IPS DF 19.7 (cell line): ENCODE data around the gene LRRK1.

Experiments used
- DNase-seq: peaks from one replicate; pipeline ENCODE4 v3.0.0-alpha.2; 2013; ENCODE audit warnings: low read depth, low spot score

The LRRK1 gene, protein sequence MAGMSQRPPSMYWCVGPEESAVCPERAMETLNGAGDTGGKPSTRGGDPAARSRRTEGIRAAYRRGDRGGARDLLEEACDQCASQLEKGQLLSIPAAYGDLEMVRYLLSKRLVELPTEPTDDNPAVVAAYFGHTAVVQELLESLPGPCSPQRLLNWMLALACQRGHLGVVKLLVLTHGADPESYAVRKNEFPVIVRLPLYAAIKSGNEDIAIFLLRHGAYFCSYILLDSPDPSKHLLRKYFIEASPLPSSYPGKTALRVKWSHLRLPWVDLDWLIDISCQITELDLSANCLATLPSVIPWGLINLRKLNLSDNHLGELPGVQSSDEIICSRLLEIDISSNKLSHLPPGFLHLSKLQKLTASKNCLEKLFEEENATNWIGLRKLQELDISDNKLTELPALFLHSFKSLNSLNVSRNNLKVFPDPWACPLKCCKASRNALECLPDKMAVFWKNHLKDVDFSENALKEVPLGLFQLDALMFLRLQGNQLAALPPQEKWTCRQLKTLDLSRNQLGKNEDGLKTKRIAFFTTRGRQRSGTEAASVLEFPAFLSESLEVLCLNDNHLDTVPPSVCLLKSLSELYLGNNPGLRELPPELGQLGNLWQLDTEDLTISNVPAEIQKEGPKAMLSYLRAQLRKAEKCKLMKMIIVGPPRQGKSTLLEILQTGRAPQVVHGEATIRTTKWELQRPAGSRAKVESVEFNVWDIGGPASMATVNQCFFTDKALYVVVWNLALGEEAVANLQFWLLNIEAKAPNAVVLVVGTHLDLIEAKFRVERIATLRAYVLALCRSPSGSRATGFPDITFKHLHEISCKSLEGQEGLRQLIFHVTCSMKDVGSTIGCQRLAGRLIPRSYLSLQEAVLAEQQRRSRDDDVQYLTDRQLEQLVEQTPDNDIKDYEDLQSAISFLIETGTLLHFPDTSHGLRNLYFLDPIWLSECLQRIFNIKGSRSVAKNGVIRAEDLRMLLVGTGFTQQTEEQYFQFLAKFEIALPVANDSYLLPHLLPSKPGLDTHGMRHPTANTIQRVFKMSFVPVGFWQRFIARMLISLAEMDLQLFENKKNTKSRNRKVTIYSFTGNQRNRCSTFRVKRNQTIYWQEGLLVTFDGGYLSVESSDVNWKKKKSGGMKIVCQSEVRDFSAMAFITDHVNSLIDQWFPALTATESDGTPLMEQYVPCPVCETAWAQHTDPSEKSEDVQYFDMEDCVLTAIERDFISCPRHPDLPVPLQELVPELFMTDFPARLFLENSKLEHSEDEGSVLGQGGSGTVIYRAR (N-terminal part only)

GRCh38 chr15:100918690-100919480 is at the start of gene LRRK1:
Gene LRRK1, plus strand, starts transcription at chr15:100919357. Its CDS starts 5,276 bp downstream, at chr15:100924633.
- no peak for DNase-seq

- no peak for DNase-seq
Measured at GRCh38 chr15:100873029-100873677, 46.0 kb upstream of the LRRK1 start.

GRCh38 chr15:100875495-100875894 is 43.7 kb upstream of the LRRK1 start:
- DNase-seq, result no peak

GRCh38 chr15:100875976-100876375 is 43.2 kb upstream of the LRRK1 start:
- DNase-seq, result no peak

GRCh38 chr15:100877551-100877950 is 41.6 kb upstream of the LRRK1 start:
- DNase-seq, result no peak

DNA sequence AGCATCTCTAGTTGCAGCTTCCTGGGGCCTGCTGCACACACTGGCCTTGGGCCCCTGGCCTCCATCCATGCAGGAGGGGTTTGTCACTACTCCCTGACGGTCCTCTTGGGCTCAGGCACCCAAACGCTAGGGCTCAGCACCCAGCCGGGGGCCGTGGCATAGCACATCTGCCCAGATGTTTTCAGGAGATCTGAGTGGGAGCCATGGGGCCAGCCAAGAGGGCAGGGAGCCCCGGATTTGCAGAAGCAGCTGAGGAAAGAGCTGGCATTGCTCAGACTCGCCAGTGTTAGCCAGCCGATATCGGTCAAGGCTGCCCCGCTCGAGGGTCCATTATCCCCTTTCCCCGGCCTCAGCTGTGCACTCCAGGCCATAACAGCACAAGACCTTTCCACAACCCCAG is 41.0 kb upstream of the LRRK1 start:
- no peak for DNase-seq

GRCh38 chr15:100878648-100879047 is 40.5 kb upstream of the LRRK1 start:
- no peak for DNase-seq

DNA sequence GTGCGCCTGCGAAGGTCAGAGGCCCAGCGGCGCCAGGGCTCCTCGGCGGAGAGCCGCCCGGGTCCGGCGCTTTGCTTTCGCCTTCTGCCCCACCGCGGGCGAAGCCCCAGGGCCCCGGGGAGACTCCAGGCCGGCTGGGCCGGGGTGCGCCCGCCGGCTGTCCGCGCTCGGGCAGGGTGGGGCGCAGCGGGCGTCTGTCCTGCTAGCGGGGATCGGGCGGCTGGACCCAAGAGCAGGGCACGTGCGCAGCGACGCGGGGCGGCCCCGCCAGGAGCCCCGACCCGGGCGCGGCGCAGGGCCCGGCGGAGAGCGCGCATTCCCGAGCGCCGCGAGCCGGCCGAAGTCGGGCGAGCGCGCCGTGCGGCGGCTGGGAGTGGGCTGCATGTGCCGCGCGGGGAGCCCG is 40.1 kb upstream of the LRRK1 start:
- DNase-seq, result no peak

GRCh38 chr15:100879464-100880138 is 39.6 kb upstream of the LRRK1 start, which contains the start of gene ALDH1A3:
Gene ALDH1A3, plus strand, starts transcription at chr15:100879831. Its CDS starts 77 bp downstream, at chr15:100879908.
- no peak for DNase-seq

- DNase-seq, result no peak
Measured at GRCh38 chr15:100880139-100880896, 38.8 kb upstream of the LRRK1 start.

DNA sequence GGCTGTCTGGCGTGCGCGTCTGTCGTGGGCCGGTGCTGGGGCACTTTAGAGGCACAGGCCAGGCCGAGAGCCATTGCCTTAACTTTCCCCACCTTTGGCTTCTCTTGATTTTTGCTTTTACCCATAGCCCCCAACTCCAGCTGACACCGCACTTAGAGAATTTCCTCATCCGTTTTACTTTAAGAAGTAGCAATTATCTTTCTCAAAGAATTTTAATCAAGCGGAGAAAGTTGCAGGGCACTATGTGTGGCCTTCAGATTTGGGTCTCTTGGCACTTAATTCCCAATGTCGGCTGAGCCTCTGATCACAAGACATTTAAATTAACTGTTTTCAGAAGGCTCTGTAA is 38.3 kb upstream of the LRRK1 start:
- no peak for DNase-seq

- no peak for DNase-seq
Measured at GRCh38 chr15:100881573-100882336, 37.4 kb upstream of the LRRK1 start.

DNA sequence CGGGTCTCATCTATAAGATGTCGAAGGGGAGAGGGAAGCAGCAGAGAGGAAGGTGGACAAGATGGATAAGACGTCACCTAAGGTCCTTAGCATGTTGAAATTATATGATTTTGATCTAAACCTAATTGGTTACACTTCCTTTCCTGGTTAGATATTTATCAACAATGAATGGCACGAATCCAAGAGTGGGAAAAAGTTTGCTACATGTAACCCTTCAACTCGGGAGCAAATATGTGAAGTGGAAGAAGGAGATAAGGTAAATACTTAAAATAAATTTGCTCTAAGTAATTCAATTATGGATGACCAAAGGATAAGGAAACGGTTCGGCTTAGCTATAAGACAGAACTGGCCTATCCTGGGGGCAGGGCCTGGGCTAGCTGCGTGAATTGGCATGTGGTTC is 34.0 kb upstream of the LRRK1 start:
- DNase-seq, result no peak

DNA sequence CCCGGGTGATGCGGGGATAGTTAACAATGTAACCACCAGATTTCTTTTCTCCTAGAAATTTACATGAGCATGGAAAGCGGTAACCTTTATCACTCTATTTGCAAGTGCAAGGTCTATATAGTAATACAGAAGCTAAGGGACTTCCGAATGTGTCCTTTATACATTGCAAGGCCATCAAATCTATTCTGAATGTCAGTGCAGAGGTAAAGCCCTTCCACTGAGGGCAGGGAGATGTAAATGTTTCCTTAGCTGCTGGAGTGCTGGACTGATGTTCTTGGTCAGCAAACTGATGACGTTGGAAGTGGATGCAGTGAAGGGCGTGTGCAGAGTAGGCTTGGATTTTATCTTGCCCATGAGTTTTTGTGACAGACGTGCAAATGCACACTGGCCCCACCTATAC is 33.3 kb upstream of the LRRK1 start:
- DNase-seq, result no peak

GRCh38 chr15:100887211-100887913 is 31.8 kb upstream of the LRRK1 start:
- DNase-seq, result no peak

DNA sequence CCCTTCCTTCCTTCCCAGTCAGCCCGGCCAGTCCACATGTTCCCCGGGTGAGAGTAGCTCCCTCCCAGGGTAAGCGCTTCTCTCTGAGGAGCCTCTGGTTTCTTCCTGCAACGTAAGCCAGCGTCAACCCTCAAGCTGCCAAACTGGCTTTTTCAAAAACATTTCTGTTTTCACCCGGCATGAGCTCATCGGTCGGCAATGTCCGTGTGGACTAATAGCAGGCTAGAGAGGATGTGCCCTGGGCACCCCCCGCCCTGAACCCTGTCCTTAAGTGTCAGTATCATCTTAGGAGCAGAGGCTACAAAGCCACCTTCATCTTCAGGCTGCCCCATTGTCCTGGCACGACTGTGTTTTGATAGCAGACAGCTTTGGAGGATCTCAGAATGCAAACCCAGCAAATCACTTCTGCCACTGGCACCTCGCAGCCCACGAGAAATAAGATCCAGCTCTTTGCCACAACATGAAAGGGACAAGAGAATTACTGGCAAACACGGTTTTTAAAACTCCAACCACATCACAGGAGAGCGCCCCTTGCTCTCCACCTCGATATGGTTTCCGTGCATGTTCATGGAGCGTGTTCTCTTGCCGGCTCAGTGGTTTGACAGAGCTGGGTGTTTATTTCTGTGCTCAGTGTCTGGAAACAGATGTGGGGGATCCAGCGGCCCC is 29.6 kb upstream of the LRRK1 start:
- no peak for DNase-seq

- no peak for DNase-seq
Measured at GRCh38 chr15:100890051-100890720, 29.0 kb upstream of the LRRK1 start.
